ENCODE data around the gene ZDHHC20. TPM values are rescaled to one million over a fixed set of nuclear protein-coding genes. Genes with fewer than 3 reads are reported as not detected.

ZDHHC20 gene
- total RNA-seq, 1 experiment from 2014 or later: 69.1 TPM

GRCh38 chr13:21402586-21403307 lies 56.4 kb downstream of the ZDHHC20 start:
- Mint-ChIP-seq H3K36me3 (ENCODE audit: insufficient read depth in 1 of 3, low read depth in 3 of 3) (peaks cover 12 to 51% (median 49%) of the 10 kb centered on the region in 3 experiments), H3K27ac (no peak overlapping the region), H3K27me3 (ENCODE audit: low read depth) (no peaks in the 10 kb centered on the region; the same call in 1 of the 2 replicates), H3K4me3 (no peak overlapping the region), H3K4me1 (peaks cover 9 to 10% of the 10 kb centered on the region in 2 experiments; a peak in 3 of 4 replicates), H3K9me3 (peaks cover 6 to 8% of the 10 kb centered on the region in 2 experiments; a peak in 4 of 5 replicates)
- Histone ChIP-seq H2BK15ac (ENCODE audit: low read depth, low read length) (no peak overlapping the region), H3K27ac (ENCODE audit: insufficient read length, low read depth, low read length) (no peak overlapping the region), H3K9ac (ENCODE audit: extremely low read depth, insufficient read length, low read length) (no peak overlapping the region), H4K8ac (replicated peaks; ENCODE audit: insufficient read length, low read depth, low read length) (no peak overlapping the region), H4K5ac (ENCODE audit: insufficient read length, low read depth, low read length) (no peak overlapping the region), H3K14ac (ENCODE audit: insufficient read depth, low read length) (no peak overlapping the region), H3K79me2 (ENCODE audit: insufficient read depth, low read length) (no peaks in the 10 kb centered on the region), H3T11ph (ENCODE audit: low read length) (no peak overlapping the region), H2BK5ac (ENCODE audit: insufficient read length, low read length) (no peak overlapping the region), H2BK120ac (ENCODE audit: low read depth, low read length, poor library complexity, severe bottlenecking) (no peak overlapping the region), H3K4me1 (ENCODE audit: insufficient read depth, low read length) (no peaks in the 10 kb centered on the region), H4K20me1 (ENCODE audit: control insufficient read depth, insufficient read depth, insufficient read length) (no peaks in the 10 kb centered on the region), H3K4me2 (ENCODE audit: insufficient read depth, insufficient read length, low read length) (no peak overlapping the region), H3K4ac (ENCODE audit: low read depth, low read length) (no peak overlapping the region), H2BK20ac (ENCODE audit: low read depth, low read length, poor library complexity, severe bottlenecking) (no peak overlapping the region), H2AK5ac (ENCODE audit: insufficient read length, low read length) (no peak overlapping the region), H3K9me3 (ENCODE audit: control insufficient read depth, low read depth, low read length) (no peaks in the 10 kb centered on the region), H2BK12ac (ENCODE audit: insufficient read length, low read depth, low read length) (no peak overlapping the region), H3K27me3 (ENCODE audit: insufficient read depth, low read length) (no peaks in the 10 kb centered on the region), H3K18ac (ENCODE audit: insufficient read length, low read depth, low read length) (no peak overlapping the region), H3K79me1 (ENCODE audit: insufficient read depth, low read depth, low read length, poor library complexity, severe bottlenecking) (no peaks in the 10 kb centered on the region), H3K23ac (ENCODE audit: insufficient read length, low read depth, low read length) (no peak overlapping the region), H3K23me2 (ENCODE audit: insufficient read length, low read depth, low read length, poor library complexity, severe bottlenecking) (no peaks in the 10 kb centered on the region), H3K56ac (ENCODE audit: insufficient read length, low read depth, low read length) (no peak overlapping the region), H2AFZ (ENCODE audit: low read length) (no peak overlapping the region), H4K91ac (ENCODE audit: insufficient read length, low read depth, low read length) (no peak overlapping the region)
- TF ChIP-seq CTCF (conservative IDR thresholded peaks at IDR 0.05): no peak
- DNase-seq: no peak
- no CpG with 5 or more reads among the region's 3 CpGs for WGBS (ENCODE audit: extremely low coverage, insufficient read length, low lambda C conversion rate)
